OCI-LY1 (cell line): ENCODE measurements around the gene EPX.

Source experiments
- H2AFZ ChIP-seq: fragments of 200-600 bp; sonication (generic), shearing (Covaris generic); 2 replicates; pipeline ENCODE4 v1.6.0; 2014; ENCODE audit warnings: antibody characterized with exemption, mild to moderate bottlenecking, low read length
- H3F3A ChIP-seq: fragments of 200-600 bp; sonication (generic), shearing (Covaris generic); 2 replicates; pipeline ENCODE4 v1.6.0; 2014; ENCODE audit warnings: mild to moderate bottlenecking, antibody characterized with exemption, low read length, moderate library complexity; ENCODE audit not compliant: insufficient read depth
- H3K27ac ChIP-seq: fragments of 200-600 bp; sonication (generic); 2 replicates; pipeline ENCODE4 v1.5.1; 2014; ENCODE audit warnings: low read length, mixed run types, mild to moderate bottlenecking, low read depth; ENCODE audit not compliant: poor library complexity, severe bottlenecking
- H3K27me3 ChIP-seq: fragments of 200-600 bp; sonication (generic); 2 replicates; pipeline ENCODE4 v1.6.0; 2014; ENCODE audit warnings: antibody characterized with exemption, mild to moderate bottlenecking, low read length, moderate library complexity; ENCODE audit not compliant: insufficient read depth
- H3K36me3 ChIP-seq: fragments of 200-600 bp; sonication (generic); 2 replicates; pipeline ENCODE4 v1.6.1; 2014; ENCODE audit warnings: mild to moderate bottlenecking, antibody characterized with exemption, low read length, moderate library complexity, mixed read lengths; ENCODE audit not compliant: insufficient read depth
- H3K4me1 ChIP-seq: fragments of 200-600 bp; sonication (generic); 2 replicates; pipeline ENCODE4 v1.5.1; 2014; ENCODE audit warnings: mild to moderate bottlenecking, low read length, moderate library complexity; ENCODE audit not compliant: insufficient read depth, severe bottlenecking
- H3K4me2 ChIP-seq: fragments of 200-600 bp; sonication (generic), shearing (Covaris generic); 2 replicates; pipeline ENCODE4 v1.6.1; 2014; ENCODE audit warnings: low read length
- H3K4me3 ChIP-seq: fragments of 200-600 bp; sonication (generic); 2 replicates; pipeline ENCODE4 v1.5.1; 2014; ENCODE audit warnings: low read length, low read depth, mild to moderate bottlenecking, mixed read lengths; ENCODE audit not compliant: poor library complexity, severe bottlenecking
- H3K79me2 ChIP-seq: fragments of 200-600 bp; shearing (Covaris generic); 2 replicates; pipeline ENCODE4 v1.6.1; 2016; ENCODE audit warnings: mixed run types, low read length, mixed read lengths; ENCODE audit not compliant: insufficient read depth
- H3K9ac ChIP-seq: fragments of 200-600 bp; sonication (generic), shearing (Covaris generic); 2 replicates; pipeline ENCODE4 v1.6.1; 2014; ENCODE audit warnings: mild to moderate bottlenecking, low read length, mixed read lengths
- H3K9me2 ChIP-seq: fragments of 200-600 bp; sonication (generic), shearing (Covaris generic); 2 replicates; pipeline ENCODE4 v1.6.1; 2014; ENCODE audit warnings: low read depth, mild to moderate bottlenecking, low read length, mixed read lengths
- H3K9me3 ChIP-seq: fragments of 200-600 bp; shearing (Covaris generic); 2 replicates; pipeline ENCODE4 v1.6.1; 2014; ENCODE audit warnings: low read length, mixed read lengths
- H4K20me1 ChIP-seq: fragments of 200-600 bp; sonication (generic), shearing (Covaris generic); 2 replicates; pipeline ENCODE4 v1.6.0; 2016; ENCODE audit warnings: mild to moderate bottlenecking, low read length; ENCODE audit not compliant: insufficient read depth
- CTCF ChIP-seq: fragments of 200-600 bp; sonication (generic), shearing (Covaris generic); IDR thresholded peaks from 2 replicates; pipeline ENCODE4 v1.5.1; 2017; ENCODE audit warnings: mild to moderate bottlenecking, antibody characterized with exemption, low read length, moderate library complexity, mixed read lengths
- EZH2 ChIP-seq: fragments of 200-600 bp; sonication (generic), shearing (Covaris generic); IDR thresholded peaks from 2 replicates; pipeline ENCODE4 v1.8.0; 2017; ENCODE audit warnings: borderline replicate concordance, mixed run types, mild to moderate bottlenecking, antibody characterized with exemption, low read length, moderate library complexity, mixed read lengths

Gene EPX

GRCh38 chr17:58207451-58207850 is 14.9 kb downstream of the EPX start:
- no peak overlapping the region for H3K4me2 ChIP-seq
- H3K9me2 ChIP-seq: no peaks in the 10 kb centered on the region
- no peak overlapping the region for H3K27ac ChIP-seq
- H3K9ac ChIP-seq: no peak overlapping the region
- no peaks in the 10 kb centered on the region for H3K9me3 ChIP-seq
- no peaks in the 10 kb centered on the region for H4K20me1 ChIP-seq
- H3K27me3 ChIP-seq: no peaks in the 10 kb centered on the region; the same call in 1 of the 2 replicates
- H2AFZ ChIP-seq: no peak overlapping the region
- no peak overlapping the region for H3K4me3 ChIP-seq
- no peaks in the 10 kb centered on the region for H3K79me2 ChIP-seq
- 0 out of 2 replicates have a peak, but pooled peaks cover 3% of the 10 kb centered on the region for H3K36me3 ChIP-seq
- no peaks in the 10 kb centered on the region for H3K4me1 ChIP-seq
- TF ChIP-seq EZH2: no peak
- TF ChIP-seq CTCF: no peak
- H3F3A ChIP-seq: no peaks in the 10 kb centered on the region

DNA sequence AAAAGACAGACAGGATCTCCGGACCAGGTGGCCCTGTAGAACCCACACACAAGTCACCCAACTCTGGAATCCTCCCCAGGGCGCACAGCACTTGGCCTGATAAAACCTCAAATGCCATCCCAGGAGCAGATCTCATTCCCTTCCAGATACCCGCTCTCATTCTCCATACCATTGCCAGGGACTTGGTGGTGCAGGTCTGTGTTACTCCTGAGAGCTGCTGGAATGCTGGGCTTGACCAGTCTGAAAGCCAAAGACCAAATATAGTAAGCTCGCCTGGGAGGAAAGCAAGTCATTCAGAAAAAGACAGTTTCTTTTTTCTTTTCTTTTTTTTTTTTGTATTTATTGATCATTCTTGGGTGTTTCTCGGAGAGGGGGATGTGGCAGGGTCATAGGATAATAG is 15.8 kb downstream of the EPX start:
- H3K27me3 ChIP-seq: no peaks in the 10 kb centered on the region; the same call in 1 of the 2 replicates
- H3K4me2 ChIP-seq: no peak overlapping the region
- no peak overlapping the region for H3K9ac ChIP-seq
- no peak overlapping the region for H2AFZ ChIP-seq
- H3K27ac ChIP-seq: no peak overlapping the region
- no peaks in the 10 kb centered on the region for H3K4me1 ChIP-seq
- no peaks in the 10 kb centered on the region for H3F3A ChIP-seq
- no peaks in the 10 kb centered on the region for H4K20me1 ChIP-seq
- H3K4me3 ChIP-seq: no peak overlapping the region
- H3K9me2 ChIP-seq: no peaks in the 10 kb centered on the region
- TF ChIP-seq EZH2 (no peak), CTCF (no peak)
- H3K9me3 ChIP-seq: no peaks in the 10 kb centered on the region
- H3K36me3 ChIP-seq: 0 out of 2 replicates have a peak, but pooled peaks cover 3% of the 10 kb centered on the region
- no peaks in the 10 kb centered on the region for H3K79me2 ChIP-seq

- H3F3A ChIP-seq: no peaks in the 10 kb centered on the region
Observed at GRCh38 chr17:58210922-58211321, 18.4 kb downstream of the EPX start.

More at GRCh38 chr17:58210922-58211321, 18.4 kb downstream of the EPX start:
- no peak overlapping the region for H3K9ac ChIP-seq
- no peaks in the 10 kb centered on the region for H3K9me2 ChIP-seq
- no peaks in the 10 kb centered on the region for H3K27me3 ChIP-seq
- no peak overlapping the region for H3K27ac ChIP-seq
- no peaks in the 10 kb centered on the region for H3K4me1 ChIP-seq
- H4K20me1 ChIP-seq: no peaks in the 10 kb centered on the region
- H3K36me3 ChIP-seq: 0 out of 2 replicates have a peak, but pooled peaks cover 3% of the 10 kb centered on the region
- no peak overlapping the region for H3K4me2 ChIP-seq
- TF ChIP-seq EZH2: no peak
- TF ChIP-seq CTCF: peak; percentile 51; the same call in 1 of the 2 replicates
- no peak overlapping the region for H2AFZ ChIP-seq
- H3K4me3 ChIP-seq: no peak overlapping the region
- no peaks in the 10 kb centered on the region for H3K79me2 ChIP-seq
- no peaks in the 10 kb centered on the region for H3K9me3 ChIP-seq
